T47D (cell line): Measurements from ENCODE around the gene GALNT4.

Source experiments
- DNase-seq, 2 experiments: peaks; one replicate each; pipeline versions ENCODE4 v3.0.0 to v3.0.0-alpha.2; 2011 to 2012; ENCODE audit warnings: low read depth in 1 of 2, low spot score in 1 of 2
- JUND ChIP-seq: IDR thresholded peaks from 2 replicates; pipeline ENCODE4 v1.6.1; 2012; ENCODE audit warnings: low read depth
- in situ Hi-C: cut with HindIII; loops from 2 replicates; pipeline ENCODE4 v1.10.0; 2016; ENCODE audit warnings: low sequenced_read_pairs, low pct_unique_long_range_greater_than_20kb

GALNT4 gene

DNA sequence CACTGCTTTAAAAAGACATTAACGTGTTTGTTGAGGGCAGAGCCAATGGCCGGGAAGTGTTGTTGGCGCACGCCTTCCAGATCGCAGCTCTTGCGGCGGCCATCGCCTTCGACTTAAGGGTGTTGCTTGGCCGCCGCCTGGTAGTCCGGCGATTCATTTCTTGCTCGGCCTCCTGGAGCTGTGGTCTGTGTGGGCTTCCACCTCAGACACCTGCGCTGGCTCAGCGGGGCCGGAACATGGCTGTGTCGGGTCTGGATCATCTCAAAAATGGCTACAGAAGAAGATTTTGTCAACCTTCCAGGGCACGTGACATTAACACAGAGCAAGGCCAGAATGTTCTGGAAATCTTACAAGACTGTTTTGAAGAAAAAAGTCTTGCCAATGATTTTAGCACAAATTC, 24.7 kb downstream of the GALNT4 start:
- TF ChIP-seq JUND, result no peak
- in situ Hi-C loops, result no loop called here
- no peak for DNase-seq

- no peak for TF ChIP-seq JUND
- no peak for DNase-seq
- in situ Hi-C loops, result no loop called here
These were observed 27.1 kb downstream of the GALNT4 start for GRCh38 chr12:89497467-89497866.

DNA sequence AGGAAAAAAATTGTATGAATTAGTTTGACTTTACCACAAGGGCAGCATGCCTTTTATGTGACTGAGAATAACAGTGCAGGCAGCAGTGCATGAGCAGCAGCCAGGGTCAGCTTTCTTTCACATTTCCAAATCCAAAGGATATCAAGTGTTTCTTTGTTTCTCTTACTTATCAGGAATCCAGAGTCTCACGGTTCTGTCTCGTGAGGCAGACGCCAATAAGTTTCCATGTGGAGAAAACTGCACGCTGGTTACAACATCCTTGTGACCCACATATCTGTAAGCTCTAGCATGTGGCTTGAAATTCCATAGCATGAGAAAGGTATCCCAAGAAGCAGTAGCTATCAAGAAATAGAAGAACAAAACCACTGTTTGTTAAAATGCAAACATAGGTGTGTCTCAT, 27.6 kb downstream of the GALNT4 start:
- in situ Hi-C loops, result no loop called here
- DNase-seq, result no peak
- TF ChIP-seq JUND, result no peak

GRCh38 chr12:89494411-89495231, 30.0 kb downstream of the GALNT4 start:
- in situ Hi-C loops, result no loop called here
- no peak for TF ChIP-seq JUND
- DNase-seq, result no peak

DNA sequence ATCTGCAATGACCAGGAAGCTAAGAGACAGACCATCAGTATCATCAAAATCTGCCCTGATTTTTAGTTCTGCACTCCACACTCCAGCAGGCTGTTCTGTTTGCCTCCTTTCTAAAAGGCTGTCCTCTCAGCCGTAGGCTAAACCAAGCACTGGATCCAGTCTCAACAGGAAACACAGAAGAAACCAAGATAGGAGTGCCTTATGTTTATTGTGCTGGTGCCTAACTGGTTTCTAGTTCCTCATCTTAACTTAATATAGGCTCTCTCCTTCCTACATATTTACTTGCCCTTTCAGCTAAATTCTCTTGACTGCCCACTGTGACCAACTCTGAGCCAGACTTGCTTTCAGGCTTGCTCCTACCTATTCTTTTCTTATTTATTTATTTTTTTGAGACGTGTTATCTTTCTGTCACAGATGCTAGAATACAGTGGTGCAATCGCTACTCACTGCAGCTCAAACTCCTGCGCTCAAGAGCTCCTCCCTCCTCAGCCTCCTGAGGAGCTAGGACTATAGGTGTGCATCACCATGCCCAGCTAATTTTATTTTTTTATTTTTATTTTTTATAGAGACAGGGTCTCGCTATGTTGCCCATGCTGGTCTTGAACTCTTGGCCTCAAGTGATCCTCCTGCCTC, 30.8 kb downstream of the GALNT4 start:
- peak in 1 of 2 experiments; percentile 48 for DNase-seq
- in situ Hi-C loops, result no loop called here
- no peak for TF ChIP-seq JUND

DNA sequence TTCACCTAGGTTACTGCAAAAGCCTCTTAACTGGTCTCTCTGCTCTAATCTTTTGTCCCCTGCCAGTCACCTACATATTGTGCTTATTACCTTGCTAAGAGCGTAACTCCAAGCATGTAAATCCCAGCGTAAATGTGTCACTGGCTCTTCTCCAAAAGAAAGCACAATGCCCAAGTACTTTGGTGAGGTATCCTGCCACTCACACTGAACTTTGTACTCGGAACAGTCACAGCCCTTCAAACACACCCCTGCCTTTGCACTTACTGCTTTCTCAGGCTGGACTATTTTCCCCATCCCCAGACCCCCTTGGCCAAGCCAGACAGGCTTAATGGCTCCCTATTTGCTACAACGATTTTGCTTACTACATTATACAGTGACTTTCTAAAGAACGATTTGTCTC, 31.7 kb downstream of the GALNT4 start:
- TF ChIP-seq JUND, result no peak
- in situ Hi-C loops, result no loop called here
- no peak for DNase-seq

DNA sequence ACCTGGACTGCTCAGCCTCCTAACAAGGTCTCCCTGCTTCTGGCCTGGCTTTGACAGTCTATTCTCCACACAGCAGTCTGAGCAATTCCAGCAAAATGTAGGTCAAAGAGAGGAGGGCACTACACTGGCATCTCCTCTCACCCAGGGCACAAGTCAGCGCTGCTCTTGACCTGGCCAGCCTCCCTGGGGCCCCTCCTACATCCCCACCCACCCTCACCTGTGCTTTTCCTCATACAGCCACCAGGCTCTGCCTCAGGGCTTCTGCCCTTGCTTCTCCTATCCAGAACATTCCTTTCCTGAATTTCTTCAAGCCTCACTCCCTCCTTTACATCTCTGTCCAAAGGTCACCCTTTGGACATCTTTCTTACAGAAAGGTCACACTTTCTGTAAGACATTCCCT, 33.7 kb downstream of the GALNT4 start:
- in situ Hi-C loops, result no loop called here
- TF ChIP-seq JUND, result no peak
- no peak for DNase-seq

DNA sequence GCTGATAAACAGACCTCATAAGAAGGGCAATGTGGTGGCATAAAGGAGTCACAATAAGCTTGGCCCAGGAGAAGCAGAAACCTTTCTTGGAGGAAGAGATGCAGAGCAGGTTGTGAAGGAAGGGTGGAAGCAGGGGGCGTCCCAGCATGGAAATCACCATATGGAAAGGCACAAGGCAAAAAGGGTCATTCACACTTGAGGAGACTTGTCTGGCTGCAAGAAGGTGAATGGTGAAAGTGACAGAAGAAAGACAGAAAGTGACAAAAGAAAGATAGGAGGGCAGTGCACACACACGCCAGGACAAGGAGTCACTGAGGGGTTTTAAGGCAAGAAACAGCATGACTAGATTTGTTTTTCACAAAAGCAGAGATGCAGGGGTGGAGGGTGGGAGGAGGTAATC, 38.3 kb downstream of the GALNT4 start:
- in situ Hi-C loops, result no loop called here
- no peak for TF ChIP-seq JUND
- DNase-seq, result no peak

DNA sequence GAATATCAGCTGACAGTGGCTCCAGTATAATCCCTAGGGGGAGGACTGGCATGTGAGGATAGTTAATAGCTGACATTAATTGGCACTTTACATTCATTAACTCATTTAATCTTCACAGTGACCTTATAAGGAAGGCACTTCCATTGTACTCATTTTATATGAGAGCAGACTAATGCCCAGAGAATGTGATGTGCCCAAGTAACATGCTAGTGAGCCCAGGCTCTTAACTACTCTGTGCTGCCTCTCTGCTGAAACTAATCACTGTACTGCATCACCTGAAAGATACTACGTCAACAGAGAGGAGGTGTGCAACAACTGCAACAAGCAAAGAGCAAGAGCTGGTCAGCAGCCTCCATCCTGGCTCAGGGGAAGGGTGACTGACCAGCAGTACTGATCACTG, 40.1 kb downstream of the GALNT4 start:
- no peak for TF ChIP-seq JUND
- in situ Hi-C loops, result no loop called here
- DNase-seq, result no peak

DNA sequence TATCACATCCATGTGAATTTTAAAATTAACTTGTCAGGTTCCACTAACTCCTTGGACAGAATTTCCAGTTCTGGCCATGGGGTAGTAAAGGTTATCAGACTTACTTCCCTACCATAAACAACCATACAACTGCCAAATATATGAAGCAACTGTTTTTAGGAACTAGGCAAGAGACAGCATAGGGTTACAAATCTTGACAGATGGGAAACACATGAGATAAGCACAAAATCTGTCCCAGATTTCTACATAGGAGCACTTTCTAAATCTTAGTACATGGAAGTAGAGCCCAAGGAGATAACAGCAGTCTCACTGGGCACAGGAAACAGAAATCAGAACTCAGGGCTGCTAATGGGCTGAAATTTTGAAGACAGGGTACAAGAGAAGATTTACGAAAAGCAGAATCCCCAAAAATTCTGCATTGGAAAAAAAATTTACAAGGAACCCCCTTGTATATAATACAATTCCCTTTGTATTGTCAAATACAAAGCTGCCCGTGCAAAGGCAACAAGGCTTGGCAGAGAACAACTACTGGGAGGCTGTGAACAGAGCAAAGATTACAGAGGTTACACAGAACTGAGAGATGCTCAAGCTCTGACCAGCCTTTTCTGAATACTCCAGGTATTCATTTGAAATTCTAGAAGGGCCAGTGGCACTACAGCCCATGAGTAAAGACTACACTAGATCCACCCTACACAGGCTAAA, 43.2 kb downstream of the GALNT4 start:
- TF ChIP-seq JUND, result no peak
- DNase-seq, result no peak
- in situ Hi-C loops, result no loop called here

- in situ Hi-C loops, result no loop called here
- TF ChIP-seq JUND, result no peak
- DNase-seq, result no peak
These were observed 44.6 kb downstream of the GALNT4 start for GRCh38 chr12:89479982-89480381.

DNA sequence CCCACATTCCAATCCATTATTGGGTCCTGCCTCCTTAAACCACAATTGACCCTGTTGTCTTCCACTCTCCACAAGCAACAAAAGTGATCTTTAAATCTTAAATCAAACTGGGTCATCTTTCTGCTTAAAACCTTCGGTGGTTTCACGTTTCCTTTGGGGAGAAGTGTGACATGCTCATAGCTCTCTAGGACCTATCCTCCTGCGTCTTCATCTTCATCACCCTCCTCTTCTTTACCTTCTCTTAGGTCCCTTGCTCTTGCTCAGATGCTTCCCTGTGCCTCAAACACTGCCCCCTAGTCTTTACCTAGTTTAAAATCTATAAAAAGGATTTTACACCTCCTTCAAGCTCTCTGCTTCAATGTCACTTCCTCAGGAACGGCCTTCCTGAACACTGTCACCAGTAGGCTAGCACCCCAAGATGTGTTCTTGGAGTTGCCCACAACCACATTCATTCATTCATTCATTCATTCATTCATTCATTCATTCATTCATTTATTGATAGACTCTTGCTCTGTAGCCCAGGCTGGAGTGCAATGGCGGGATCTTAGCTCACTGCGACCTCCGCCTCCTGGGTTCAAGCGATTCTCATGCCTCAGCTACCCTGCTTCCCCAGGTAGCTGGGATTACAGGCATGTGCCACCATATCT, 46.8 kb downstream of the GALNT4 start:
- in situ Hi-C loops, result no loop called here
- TF ChIP-seq JUND, result no peak
- no peak for DNase-seq
